ENCODE results near the gene IL17RD.

The IL17RD gene

GRCh38 chr3:57164657-57165573 is at the start of gene IL17RD:
Gene IL17RD (minus strand): TSS chr3:57165353. CDS start chr3:57165286, 67 bp downstream.
- DNase-seq (ENCODE audit: low read depth) = peak; percentile 85

DNA sequence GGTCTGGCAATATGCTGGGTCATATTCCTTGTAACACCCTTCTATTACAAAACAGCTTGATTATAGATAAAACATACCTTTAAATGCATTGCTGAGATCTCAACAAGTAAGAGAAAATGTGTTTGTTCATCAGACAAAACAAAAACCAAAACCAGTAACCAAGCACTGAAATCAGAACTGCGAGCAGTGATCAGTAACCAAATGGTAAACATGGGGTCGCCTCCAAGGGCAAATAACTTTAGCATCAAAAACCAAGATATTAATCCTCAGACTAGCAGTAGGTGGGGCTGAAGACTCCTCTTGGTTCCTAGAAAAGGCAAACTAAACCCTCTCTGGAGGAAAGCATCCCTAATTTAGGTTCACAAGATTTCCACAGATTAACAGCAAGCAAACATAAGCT is 41.3 kb upstream of the IL17RD start:
- DNase-seq (ENCODE audit: low read depth) = no peak

DNA sequence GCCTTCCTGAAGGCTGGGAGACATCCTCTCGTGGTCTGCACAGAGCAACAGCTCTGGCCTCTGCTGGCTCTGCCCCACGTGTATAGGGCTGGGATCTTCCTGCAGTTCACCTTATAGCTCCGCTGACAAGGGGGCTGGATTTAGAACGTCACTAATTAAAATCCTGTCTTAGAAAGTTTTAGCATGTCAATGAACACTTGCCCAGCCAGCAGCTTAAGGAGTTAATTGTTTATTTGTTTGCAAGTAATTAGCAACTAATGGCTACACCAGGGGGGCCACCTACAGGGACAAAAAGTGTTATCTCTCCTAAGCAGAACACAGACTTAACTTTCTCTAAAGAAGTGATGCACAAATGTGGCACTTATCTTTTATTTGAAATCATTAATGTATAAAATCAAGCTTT is 34.7 kb upstream of the IL17RD start, which contains the start of gene HESX1:
Gene HESX1, minus strand, starts transcription at position 84 of the 403 bp plus-strand sequence. Its CDS starts 60 bp downstream, at position 24.
- no peak for DNase-seq (ENCODE audit: low read depth)

- DNase-seq (ENCODE audit: low read depth) = no peak
Measured at GRCh38 chr3:57194641-57195040, 29.5 kb upstream of the IL17RD start.

- DNase-seq (ENCODE audit: low read depth) = no peak
Measured at GRCh38 chr3:57192028-57192427, 26.9 kb upstream of the IL17RD start.

GRCh38 chr3:57184526-57184925 is 19.4 kb upstream of the IL17RD start:
- peak; percentile 20 for DNase-seq (ENCODE audit: low read depth)

GRCh38 chr3:57179580-57180410 is 14.6 kb upstream of the IL17RD start:
- DNase-seq (ENCODE audit: low read depth) = peak; percentile 55

GRCh38 chr3:57176045-57176444 is 10.9 kb upstream of the IL17RD start:
- DNase-seq (ENCODE audit: low read depth) = no peak

GRCh38 chr3:57173687-57174086 is 8.5 kb upstream of the IL17RD start:
- DNase-seq (ENCODE audit: low read depth) = no peak

GRCh38 chr3:57170946-57171345 is 5.8 kb upstream of the IL17RD start:
- no peak for DNase-seq (ENCODE audit: low read depth)

DNA sequence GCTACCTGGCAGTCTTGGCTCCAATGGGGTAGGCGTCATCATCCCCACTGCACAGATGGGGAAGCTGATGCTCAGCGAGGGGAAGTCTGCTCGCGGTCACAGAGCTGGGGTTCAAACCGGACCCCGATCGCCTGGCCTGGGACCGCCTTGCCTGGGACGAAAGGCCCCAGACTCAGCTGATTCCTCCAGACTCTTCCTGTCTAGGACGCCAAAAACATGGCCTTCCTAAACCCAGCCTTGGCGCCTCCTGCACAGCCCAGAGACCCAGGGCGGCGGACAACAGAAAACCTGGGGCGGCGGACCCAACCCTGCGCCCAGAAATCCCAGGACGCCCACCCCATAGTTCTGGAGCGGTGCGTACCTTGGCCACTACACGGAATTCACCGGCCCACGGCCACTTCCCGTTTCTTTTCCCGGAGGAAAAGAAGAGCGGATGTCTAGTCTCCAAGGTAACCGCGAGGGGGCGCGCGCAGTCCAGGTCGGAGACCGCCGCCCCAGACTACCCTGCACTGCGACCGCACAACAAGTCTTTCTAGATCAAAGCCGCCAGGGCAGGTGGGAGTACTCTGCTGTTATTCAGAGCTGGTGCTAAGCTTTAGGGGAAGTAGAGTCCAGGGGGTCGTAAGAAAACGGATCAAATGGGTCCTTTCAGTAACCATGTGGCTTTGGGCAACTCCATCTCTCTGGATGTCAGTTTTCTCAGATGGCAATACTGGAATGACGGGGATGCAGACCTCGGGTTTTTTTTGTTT is 4.9 kb upstream of the IL17RD start:
- DNase-seq (ENCODE audit: low read depth) = peak; percentile 76

DNA sequence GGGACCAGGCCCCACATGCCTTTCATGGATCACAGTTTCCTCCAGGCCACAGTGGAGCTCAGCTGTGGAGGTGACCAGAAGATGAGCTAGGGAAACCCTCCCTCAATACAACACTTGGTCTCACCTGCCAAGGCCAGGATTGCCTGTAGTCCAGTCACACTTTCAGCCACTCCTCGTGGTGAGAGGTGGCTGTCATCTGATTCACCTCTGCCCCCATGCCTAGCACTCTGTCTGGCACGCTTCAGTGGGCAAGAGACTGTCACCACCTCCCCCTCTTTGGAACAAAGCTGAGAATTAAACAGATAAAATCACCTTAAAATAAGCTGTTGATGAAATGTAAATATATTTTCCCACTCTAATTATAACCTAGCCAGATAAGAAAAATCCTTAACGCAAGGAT is 4.0 kb upstream of the IL17RD start:
- DNase-seq (ENCODE audit: low read depth) = no peak

DNA sequence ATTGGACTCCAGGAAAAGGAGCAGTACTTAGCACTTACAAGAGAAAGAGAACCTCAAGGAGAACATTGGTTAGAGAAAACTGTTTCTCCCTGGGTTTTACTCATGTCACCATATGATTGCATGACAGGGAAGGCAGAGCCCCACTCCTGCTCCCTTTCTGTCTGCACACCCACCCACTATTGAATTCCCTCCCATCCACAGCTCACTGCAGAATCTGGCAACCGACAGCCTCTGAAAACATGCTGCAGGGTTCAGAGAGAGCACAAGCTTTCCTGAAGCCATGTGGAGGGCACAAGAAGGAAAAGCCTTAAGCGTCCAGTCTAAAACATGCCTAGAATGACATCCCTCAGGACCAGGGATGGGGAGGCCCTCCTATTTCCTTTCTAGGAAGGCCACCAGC is 3.0 kb upstream of the IL17RD start:
- no peak for DNase-seq (ENCODE audit: low read depth)

DNA sequence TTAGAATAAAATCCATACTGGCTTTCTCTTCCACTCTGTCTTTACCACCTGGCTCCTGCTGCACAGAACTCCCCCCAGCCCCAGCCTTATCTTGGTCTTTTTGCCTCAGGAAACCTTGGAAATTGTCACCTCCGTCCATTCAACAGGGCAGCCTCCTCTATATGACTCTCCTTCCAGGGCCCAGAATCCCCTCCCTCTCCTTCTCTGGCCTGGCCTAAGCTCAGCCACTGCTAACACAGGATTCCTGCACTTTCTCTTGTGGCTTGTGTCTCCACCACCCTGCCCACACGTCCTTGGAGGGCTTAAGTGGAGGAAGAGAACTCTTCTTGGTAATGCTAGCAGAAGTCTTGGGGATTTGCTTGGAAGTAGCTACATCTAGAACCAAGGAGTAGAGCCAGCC is 1.5 kb upstream of the IL17RD start:
- no peak for DNase-seq (ENCODE audit: low read depth)

DNA sequence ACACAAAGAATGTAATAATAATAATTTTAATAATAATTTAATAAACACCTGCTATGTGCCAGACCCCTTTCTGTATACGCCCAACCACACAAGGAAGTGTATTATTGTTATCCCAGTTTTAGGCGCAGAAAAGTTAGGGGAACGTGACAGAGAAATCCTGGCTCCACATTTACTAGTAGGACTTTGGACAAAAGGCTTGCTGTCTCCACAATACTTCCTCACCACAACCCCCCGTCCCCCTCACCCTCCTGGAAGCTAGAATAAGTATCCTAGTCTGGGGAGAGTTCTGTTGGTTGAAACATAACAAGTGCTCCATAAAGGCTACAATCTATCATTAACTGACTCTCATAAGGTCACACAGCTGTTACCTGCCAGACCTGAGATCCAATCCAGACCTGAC is 488 bp upstream of the IL17RD start:
- no peak for DNase-seq (ENCODE audit: low read depth)

GRCh38 chr3:57164217-57164656 is 916 bp downstream of the IL17RD start:
- DNase-seq (ENCODE audit: low read depth) = peak; percentile 19

GRCh38 chr3:57163751-57164150 is 1.4 kb downstream of the IL17RD start:
- peak; percentile 13 for DNase-seq (ENCODE audit: low read depth)

- no peak for DNase-seq (ENCODE audit: low read depth)
Measured at GRCh38 chr3:57161915-57162314, 3.2 kb downstream of the IL17RD start.

DNA sequence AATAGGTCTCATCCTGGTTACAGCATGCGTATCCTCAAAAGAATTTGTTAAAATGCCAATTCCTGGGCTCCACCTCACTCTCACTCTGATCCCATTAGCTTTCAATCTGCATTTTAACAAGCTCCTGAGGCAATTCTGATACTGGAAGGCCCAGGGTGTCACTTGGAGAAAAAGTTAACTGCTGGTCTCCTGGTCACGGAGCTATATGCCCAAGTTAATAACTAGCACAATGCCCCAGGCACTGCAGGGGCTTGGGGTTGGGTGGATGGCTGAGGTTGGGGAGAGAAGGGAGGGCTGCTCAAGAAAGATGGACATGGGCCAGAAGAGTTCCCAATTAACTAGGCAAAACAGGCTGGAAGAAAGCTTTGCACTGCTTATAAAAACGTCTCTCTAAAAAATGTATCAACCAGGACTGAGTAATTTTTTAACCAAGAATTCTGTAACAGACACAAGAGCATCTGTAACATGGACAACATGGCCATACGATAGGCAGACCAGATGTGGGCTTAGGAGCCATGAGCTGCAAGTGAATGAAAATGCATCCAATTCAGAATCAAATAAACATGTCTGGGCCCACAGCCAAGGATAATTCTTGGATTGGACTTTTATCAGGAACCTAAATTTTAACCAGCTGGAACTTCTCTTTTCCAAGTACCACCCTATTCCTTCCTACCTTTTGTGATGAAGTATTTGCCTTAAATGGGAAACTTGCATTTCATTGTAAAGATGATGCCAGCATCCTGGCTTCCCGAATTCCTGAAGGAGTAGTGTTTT is 4.2 kb downstream of the IL17RD start:
- DNase-seq (ENCODE audit: low read depth) = no peak

DNA sequence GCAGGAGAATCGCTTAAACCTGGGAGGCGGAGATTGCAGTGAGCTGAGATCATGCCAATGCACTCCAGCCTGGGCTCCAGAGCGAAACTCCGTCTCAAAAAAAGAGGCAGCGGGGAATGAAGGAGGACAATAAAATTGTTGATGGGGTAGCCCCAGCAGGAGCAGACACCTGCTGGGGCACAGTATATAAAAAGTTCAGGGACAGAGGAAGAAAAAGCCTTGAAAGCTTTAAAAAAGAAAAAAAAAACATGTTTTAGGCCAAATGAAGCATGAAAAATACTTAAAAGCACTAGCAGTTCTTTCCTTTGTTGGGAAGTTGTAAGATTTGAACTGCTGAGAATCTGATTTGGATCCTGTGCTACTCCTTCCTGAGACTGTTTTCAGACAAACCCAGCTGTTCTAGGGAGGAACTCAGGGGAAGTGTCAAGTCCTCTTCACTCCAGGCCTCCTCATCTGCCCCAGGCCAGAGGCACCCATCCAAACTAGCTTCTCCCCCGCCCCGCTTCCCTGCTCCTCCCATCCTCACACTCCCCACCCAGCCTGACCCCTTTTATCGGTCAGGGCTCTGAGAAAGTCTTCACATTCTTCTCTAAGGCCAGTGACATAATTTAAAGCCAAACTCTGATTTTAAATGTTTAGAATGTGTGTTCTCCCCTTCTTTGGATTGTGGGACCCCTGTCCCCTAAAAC is 4.9 kb downstream of the IL17RD start:
- no peak for DNase-seq (ENCODE audit: low read depth)
